Stimulated activated CD8-positive, alpha-beta memory T cell treated with anti-CD3 and anti-CD28 coated beads, Interleukin-15, amount 100 ng/mL, for 1 hour (primary cell): ENCODE measurements around the gene INAFM1.
"Not testable (repeated sequence)": the region's sequence is repeated elsewhere in the genome, so short reads cannot be mapped to it uniquely, and the experiment has no call there.

Experiments
- DNase-seq: peaks from one replicate; pipeline ENCODE4 v3.0.0-alpha.2; 2020; ENCODE audit warnings: low read depth

INAFM1 gene

GRCh38 chr19:47240996-47241918, 33.4 kb upstream of the INAFM1 start:
- DNase-seq: peak; percentile 80

- DNase-seq: no peak
Measured at GRCh38 chr19:47241919-47242577, 32.6 kb upstream of the INAFM1 start.

DNA sequence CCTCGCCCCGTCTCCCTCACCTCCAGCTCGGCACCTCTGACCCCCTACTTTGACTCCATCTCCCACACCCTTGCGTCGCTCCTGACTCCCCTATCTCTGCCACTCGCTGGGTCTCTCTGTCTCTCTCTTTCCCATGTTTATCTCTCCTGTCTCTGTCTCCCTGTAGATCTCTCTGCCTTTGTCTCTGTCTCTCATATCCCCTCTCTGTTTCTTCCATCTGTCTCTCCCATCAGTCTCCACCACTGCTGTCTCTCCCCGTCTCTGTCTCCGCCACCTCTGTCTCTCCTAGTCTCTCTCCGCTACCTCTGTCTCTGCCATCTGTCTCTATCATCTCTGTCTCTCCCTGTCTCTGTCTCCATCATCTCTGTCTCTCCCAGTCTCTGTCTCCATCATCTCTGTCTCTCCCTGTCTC, 31.3 kb upstream of the INAFM1 start:
- no peak for DNase-seq

- DNase-seq: peak; percentile 65
Measured at GRCh38 chr19:47243776-47244547, 30.7 kb upstream of the INAFM1 start.

DNA sequence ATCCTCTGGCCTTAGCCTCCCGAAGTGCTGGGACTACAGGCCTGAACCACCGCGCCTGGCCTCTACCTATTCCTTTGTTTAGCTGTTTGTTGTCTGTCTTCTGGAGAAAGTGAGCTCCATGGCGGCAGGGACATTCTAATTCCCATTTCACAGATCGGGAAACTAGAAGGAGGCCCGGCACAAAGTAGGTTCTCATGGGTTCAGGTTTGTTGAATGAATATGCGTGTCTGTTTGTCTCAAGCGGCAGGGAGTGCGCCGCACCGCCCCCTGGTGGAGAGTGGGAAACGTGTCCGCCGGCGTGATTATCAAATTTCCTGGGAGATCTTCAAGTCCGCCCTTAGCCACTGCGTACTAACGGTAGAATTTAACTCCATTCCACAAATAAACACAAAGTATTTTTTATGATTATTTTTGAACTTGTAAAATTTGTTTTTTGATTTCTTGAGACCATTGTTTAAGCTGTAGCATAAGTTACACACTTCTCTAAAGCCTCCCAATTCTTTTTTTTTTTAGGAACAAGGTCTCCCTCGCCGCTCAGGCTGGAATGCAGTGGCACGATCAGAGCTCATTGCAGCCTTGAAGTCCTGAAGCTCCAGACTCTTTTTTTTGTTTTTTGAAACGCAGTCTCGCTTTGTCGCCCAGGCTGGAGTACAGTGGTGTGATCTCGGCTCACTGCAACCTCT, 27.2 kb upstream of the INAFM1 start:
- peak; percentile 65 for DNase-seq

DNA sequence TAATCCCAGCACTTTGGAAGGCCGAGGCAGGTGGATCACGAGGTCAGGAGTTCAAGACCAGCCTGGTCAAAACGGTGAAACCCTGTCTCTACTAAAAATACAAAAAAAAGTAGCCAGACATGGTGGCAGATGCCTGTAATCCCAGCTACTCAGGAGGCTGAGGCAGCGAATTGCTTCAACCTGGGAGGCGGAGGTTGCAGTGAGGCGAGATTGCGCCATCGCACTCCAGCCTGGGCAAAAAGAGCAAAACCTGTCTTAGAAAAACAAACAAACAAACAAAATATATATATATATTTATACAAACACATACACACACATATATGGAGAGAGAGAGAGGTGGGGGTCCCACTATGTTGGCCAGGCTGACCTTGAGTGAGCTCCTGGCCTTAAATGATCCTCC, 21.7 kb upstream of the INAFM1 start:
- not testable (repeated sequence) for DNase-seq

DNA sequence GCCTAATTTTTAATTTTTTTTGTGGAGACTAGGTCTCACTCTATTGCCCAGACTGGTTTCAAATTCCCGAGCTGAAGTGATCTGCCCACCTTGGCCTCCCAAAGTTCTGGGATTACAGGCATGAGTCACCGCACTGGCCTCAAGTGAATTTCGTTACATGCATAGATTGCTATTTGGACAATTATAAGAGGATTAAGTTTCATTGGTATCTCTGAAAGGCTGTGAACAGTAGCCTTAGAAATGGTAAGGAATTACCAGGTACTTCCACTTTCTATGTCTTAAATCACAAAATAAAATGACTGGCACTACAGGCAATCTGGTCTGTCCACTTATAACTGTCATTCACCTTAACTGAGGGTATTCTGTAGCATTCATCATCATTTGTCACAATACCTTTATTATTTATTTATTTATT, 21.2 kb upstream of the INAFM1 start:
- DNase-seq: no peak

DNA sequence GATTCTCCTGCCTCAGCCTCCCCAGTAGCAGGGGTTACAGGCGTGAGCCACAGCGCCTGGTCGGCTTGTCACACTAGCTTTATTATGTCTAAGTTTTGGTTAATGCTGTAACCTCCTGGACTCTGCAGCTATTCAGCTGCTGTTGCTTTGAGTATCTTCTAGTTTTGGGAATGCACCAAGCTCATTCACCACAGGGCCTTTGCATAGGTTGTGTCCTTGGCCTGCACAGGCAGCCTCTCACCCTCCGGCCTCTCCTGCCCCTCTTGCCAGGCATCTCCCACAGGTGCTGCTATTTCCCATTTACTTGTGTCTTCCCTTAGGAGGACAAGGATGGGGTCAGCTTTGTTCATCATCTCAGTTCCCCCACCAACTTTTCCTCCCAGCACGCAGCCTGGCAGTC, 20.7 kb upstream of the INAFM1 start:
- no peak for DNase-seq

DNA sequence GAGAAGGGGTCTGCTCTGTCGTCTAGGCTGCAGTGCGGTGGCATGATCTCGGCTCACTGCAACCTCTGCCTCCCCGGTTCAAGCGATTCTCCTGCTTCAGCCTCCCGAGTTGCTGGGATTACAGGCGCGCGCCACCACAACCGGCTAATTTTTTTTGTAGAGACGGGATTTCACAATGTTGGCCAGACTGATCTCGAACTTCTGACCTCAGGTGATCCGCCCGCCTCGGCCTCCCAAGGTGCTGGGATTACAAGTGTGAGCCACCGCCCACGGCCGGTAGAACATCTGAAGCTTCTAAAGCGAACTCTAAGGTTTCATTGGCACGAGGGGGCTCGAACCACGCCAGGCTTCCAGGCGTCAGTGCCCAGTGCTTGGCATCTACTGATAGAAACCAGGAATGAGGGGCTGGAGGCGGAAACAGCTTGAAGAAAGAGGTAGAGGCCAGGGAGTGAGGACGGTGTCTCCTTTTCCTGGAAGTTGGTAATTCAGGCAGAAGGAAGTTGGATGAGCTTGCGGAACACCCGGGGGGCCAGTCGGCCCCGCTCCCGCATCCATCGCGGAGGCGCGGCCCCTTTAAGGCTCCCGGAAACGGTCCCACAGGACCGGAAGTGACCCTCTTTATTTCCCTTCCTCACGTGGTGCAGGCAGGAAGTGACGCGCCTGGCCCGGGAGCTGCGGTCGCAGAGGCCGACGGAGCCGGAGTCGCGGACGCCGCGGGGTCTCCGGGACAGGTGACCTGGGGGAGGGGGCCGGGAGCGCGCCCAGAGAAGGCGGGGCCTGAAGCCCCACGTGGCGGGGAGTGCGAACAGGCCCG, 18.6 kb upstream of the INAFM1 start, which contains the start of gene CCDC9:
CCDC9 (plus strand) TSS at position 647 of the 814 bp plus-strand sequence. CDS start 1,876 bp downstream, outside the sequence.
- peak; percentile 78 for DNase-seq

GRCh38 chr19:47256693-47257410, 17.8 kb upstream of the INAFM1 start:
- peak; percentile 98 for DNase-seq

DNA sequence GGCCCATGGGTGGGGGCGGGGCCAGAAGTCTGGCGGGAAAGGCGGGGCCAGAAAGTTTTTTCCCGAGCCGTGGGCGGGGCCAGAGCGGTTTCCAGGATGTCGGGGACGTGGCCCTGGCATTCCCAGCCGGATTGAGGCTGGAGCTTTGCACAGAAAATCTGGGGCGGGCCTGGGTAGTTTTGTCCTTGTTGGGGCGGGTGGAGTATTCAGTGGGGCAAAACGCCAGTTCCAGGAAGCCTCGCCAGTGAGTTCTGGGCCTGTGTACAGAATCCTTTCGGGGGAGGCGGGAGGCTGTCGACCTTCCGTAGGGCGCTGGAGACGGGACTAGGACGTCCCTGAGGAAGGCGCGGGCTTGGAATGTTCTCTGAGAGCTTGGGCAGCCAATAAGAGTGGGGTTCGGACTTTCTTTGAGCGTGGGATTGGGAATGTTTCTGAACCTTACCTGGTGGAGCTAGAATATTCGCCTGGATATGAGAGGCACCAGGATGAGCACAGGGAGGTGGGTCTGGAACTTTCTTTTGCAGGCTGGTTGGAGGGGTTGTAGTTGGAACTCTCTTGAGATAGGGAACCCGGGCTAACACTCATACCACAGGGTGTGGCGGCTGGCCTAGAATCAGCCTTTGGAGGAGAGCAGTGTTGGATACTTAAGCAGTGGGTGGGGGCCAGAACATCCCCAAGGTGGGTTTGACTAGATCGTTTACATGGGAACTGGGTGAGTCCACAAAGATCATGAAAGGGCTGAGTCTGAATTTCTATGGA, 17.1 kb upstream of the INAFM1 start:
- no peak for DNase-seq

- no peak for DNase-seq
Measured at GRCh38 chr19:47258434-47258833, 16.3 kb upstream of the INAFM1 start.

DNA sequence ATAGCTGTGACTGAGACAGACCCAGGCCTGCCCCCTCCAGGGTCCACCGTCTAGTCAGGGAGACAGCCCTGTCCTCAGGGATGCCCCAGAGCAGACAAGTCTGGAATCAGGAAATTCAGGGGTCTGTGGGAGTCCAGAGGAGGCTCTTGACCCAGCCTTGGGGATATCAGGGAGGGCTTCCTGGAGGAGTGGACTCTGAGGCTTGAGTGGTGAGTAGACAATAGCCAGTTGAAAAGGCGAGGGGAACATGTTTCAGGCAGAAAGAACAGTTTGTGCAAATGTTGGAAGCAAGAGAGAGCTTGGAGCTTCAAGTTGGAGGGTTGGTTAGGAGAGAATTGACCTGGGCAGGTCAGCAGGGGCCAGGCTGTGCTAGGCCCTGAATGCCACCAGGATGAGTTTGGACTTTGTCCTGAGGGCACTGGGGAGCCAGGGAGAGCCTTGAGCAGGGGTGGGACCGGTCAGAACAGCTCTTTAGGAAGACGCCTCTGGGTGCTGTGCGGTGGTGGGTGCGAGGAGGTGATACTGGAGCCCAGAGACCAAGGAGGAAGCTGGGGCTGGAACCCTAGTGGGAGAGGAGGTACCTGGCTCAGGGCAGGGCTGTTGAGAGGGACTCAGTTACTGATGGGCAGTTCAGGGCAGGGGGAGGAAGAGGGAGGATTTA, 15.7 kb upstream of the INAFM1 start:
- no peak for DNase-seq

GRCh38 chr19:47260476-47260875, 14.2 kb upstream of the INAFM1 start:
- DNase-seq: no peak

GRCh38 chr19:47261946-47262793, 12.5 kb upstream of the INAFM1 start:
- not testable (repeated sequence) for DNase-seq

DNA sequence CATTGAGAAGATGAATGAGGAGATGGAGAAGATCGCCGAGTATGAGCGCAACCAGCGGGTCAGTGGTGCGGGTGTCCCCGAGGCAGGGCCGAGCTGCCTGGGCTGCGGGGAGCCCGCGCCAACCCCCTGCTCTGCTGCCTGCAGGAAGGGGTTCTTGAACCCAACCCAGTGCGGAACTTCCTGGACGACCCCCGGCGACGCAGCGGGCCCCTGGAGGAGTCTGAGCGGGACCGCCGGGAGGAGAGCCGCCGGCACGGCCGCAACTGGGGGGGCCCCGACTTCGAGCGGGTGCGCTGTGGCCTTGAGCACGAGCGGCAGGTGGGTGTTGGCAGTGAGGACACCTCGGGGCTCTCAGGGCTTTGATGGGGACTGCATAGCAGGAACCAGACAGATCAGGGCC, 10.1 kb upstream of the INAFM1 start:
- no peak for DNase-seq

DNA sequence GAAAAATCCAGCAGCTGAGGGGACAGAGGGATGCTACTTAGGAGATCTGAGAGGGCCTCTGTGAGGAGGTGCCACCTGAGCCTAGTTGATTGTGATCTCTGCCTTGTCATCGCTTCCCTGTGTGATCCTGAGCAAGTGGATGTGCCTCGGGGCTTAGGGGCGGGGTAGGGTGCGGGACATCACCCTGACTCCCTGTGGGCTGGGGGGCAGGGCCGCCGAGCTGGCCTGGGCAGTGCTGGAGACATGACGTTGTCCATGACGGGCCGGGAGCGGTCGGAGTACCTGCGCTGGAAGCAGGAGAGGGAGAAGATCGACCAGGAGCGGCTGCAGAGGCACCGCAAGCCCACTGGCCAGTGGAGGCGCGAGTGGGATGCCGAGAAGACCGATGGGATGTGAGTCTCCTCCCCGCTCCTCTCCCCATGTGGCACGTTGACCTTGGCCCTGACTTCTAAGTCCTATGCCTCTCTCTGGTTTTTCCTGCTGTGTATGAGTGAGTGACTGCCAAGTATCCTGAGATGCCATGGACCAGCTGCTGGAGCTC, 8.2 kb upstream of the INAFM1 start:
- no peak for DNase-seq

DNA sequence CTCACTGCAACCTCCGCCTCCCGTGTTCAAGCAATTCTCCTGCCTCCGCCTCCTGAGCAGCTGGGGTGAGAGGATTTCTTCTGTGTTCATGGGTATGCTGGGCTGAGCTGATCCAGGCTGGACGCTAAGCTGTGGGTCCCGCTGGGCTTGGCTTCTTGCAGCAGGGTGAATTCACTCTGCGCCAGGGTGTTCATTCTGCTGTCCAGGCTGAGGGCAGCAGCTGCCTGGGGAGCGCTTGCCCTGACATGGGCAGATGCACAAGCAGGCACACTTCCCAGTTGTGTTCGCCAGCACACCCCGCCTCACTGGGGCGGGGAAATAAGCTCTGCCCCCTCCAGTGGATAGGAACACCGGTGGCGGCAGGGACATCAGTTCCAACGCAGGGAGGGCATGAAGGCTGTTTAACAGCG, 7.3 kb upstream of the INAFM1 start:
- DNase-seq: no peak
